22Rv1 (cell line): ENCODE results near the gene SIRPB1.

ENCODE experiments used
- H3K27ac ChIP-seq: fragments of 450-650 bp; 2 replicates; pipeline ENCODE4 v1.5.1; 2017
- CTCF ChIP-seq: fragments of 450-650 bp; IDR thresholded peaks from 2 replicates; pipeline ENCODE4 v1.5.1; 2017; ENCODE audit warnings: mild to moderate bottlenecking
- ZFX ChIP-seq: fragments of 450-650 bp; IDR thresholded peaks from 2 replicates; pipeline ENCODE4 v1.6.1; 2017; ENCODE audit warnings: antibody characterized with exemption, borderline replicate concordance

Gene SIRPB1

GRCh38 chr20:1628621-1629020, 8.8 kb upstream of the SIRPB1 start:
- no peak for TF ChIP-seq CTCF
- no peak for TF ChIP-seq ZFX
- no peak overlapping the region for H3K27ac ChIP-seq

DNA sequence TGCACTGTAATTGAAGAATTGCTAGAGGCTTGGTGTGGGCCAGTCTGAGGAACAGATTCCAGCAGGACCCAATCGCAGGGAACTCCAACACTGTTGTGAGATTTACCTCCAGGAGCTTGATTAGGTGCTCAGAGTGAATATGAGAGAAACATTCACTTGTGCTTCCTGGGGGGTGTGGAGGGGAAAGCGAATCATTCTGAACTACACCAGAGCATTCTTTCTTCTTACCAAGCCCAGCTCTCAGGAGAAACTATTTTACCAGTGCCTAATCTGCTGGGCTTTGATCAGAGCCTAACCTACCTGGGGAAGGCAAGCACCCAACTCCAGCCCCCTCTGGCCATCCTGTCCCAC, 7.4 kb upstream of the SIRPB1 start:
- no peak for TF ChIP-seq CTCF
- no peak for TF ChIP-seq ZFX
- H3K27ac ChIP-seq = no peak overlapping the region

DNA sequence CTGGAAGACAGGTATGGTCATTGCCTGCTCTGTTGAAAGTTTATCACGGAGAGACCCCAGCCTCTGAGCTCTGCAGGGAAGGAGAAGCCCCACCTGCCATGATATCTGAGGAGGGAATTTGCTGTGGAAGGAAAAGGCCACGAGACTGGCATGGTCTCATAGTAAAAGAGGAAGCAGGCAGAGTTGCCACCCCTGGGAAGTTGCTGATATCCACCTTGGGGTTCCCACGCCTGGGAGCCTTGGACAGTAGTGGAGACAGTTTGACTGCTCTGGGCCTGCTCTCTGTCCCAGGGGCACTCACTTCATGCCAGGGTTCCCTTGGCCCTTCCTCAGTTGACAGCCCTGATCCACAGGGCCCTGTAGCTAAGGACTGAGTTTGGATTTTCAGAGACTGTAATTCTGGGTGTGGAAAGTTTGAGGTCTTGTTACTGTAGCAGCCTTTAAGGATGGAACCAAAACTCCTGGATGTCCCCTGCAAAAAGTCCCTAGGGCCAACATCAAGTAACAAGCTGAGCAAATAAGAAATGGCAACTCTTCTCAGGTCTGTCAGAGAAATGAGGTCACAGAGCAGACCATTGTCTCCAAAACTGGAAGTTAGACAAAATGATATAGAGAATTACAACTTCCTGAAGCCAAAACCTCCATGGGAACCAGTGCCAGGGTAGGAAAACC, 6.9 kb upstream of the SIRPB1 start:
- no peak for TF ChIP-seq ZFX
- no peak overlapping the region for H3K27ac ChIP-seq

- TF ChIP-seq CTCF (no peak), ZFX (no peak)
- no peak overlapping the region for H3K27ac ChIP-seq
Measured at GRCh38 chr20:1625083-1625690, 5.4 kb upstream of the SIRPB1 start.

GRCh38 chr20:1623501-1624205, 3.8 kb upstream of the SIRPB1 start:
- TF ChIP-seq ZFX (no peak), CTCF (no peak)
- no peak overlapping the region for H3K27ac ChIP-seq

GRCh38 chr20:1622450-1622849, 2.6 kb upstream of the SIRPB1 start:
- TF ChIP-seq ZFX (no peak), CTCF (no peak)
- H3K27ac ChIP-seq = no peak overlapping the region

DNA sequence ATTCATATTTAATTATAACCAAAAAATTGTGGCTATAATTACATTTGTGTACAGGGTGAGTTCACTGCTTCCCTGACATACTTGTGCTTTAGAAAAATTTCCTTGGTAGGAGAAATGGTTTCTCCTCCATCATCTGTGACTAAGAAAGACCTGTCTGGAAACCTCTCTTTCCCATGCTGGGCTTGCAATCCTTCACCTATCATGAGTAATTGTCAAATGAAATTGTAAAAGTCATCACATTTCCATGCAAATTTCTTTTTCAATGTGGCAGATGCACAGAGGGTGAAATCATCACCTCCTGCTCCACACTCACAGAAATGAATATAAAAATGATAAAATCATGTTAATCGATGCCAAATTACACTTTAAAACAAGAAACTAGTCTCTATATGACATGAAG, 1.5 kb upstream of the SIRPB1 start:
- H3K27ac ChIP-seq = no peak overlapping the region
- TF ChIP-seq ZFX (no peak), CTCF (no peak)
